CD1c-positive myeloid dendritic cell (primary cell): ENCODE data around the gene SPIN1.
A peak's percentile ranks its signal among the peaks of the same experiment; 100 is the strongest.
"Not testable (repeated sequence)": the region's sequence is repeated elsewhere in the genome, so short reads cannot be mapped to it uniquely, and the experiment has no call there.

Experiments used
- DNase-seq: peaks from one replicate; pipeline ENCODE4 v3.0.0-alpha.2; 2016; ENCODE audit errors: extremely low spot score

SPIN1 gene

DNA sequence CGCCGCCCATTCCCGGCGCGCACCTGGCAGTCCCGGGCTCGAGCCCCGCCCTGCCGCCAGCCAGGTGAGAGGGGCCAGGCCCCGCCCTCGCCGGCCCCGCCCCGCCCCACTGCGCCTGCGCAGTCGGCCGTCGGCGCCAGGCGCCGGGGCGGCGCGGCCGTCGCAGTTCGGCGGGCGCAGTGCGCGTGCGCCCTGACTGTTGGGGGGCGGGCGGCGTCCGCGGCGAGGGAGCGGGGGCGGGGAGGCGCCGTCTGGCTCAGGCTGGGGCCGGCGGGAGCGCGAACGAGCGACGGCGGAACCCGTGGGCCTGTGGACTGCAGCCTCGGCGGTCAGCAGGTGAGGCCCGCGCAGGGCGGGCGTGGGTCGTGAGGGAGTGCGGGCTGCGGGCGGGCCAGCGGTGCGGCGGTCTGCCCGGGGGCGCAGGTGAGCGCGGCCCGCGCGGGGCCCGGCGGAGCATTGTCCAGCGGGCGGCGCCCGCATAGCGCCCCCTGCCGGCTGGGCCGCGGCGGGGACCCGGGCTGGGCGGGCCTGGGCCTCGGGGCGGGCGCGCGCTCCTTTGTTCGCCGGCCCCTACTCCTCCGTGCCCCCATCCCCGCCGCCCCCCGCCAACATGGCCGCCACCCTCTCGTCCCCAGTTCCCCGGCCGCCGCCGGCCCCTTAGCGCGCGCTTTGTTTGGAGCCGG, at the start of gene SPIN1:
SPIN1 (plus strand) TSS at position 242 of the 683 bp plus-strand sequence. CDS start 38,096 bp downstream, outside the sequence.
- DNase-seq: peak; percentile 95

DNA sequence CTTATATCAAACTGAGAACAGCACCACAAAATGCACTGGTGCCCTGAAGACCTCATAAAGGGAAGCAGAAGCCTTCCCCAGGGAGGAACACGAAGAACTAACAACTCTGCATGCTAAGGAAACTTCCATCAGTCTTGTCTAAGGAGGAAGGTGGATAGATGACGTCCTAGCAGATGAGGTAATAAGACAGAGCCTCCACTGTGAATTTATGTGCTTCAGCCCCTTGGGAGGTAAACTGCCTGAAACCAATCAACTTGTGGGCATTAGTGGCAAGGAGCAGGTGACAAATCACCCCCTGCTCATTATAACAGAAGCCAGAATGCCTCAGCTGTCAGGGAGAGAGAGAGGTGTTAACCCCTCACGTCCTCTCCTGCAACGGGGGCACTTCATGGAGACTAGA, 48.9 kb upstream of the SPIN1 start:
- DNase-seq: peak; percentile 17

DNA sequence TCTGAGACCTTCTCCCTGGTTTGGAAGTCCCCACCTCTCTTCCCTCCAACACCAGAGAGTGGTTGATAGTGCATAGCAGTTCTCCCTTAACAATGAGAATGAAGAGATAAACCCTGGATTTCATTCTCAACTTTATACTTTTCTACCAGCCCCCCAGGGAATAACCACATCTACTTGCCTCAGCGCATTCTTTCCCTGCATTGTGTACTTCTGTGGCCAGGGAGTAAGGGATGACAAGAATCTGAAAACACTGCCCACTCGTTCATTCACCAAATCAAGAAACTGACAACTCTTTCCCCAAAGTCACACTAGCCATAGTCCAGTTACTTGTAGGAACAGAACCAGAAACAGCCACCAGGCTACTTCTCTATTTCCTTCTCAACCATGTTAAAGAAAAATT, 46.0 kb upstream of the SPIN1 start:
- no peak for DNase-seq

DNA sequence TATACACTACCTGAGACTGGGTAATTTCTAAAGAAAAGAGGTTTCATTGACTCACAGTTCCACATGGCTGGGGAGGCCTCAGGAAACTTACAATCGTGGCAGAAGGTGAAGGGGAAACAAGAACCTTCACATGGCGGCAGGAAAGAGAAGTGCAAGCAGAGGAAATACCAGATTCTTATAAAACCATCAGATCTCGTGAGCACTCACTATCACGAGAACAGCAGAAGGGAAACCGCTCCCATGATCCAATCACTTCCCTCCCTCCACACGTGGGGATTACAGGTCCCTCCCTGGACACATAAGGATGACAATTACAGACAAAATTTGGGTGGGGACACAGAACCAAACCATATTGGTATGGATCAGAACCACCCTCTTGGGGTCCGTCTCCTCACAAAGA, 44.2 kb upstream of the SPIN1 start:
- no peak for DNase-seq

DNA sequence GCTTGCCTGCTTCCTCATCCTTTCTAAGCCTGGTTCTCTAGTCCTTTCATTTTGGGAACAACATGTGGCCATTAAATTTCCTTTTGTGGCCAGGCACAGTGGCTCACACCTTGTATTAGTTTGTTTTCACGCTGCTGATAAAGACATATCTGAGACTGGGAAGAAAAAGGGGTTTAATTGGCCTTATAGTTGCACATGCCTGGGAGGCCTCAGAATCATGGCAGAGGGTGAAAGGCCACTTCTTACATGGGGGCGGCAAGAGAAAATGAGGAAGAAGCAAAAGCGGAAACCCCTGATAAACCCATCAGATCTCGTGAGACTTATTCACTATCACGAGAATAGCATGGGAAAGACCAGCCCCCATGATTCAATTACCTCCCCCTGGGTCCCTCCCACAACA, 37.9 kb upstream of the SPIN1 start:
- not testable (repeated sequence) for DNase-seq

- no peak for DNase-seq
These were observed 33.1 kb upstream of the SPIN1 start for GRCh38 chr9:88355166-88355565.

DNA sequence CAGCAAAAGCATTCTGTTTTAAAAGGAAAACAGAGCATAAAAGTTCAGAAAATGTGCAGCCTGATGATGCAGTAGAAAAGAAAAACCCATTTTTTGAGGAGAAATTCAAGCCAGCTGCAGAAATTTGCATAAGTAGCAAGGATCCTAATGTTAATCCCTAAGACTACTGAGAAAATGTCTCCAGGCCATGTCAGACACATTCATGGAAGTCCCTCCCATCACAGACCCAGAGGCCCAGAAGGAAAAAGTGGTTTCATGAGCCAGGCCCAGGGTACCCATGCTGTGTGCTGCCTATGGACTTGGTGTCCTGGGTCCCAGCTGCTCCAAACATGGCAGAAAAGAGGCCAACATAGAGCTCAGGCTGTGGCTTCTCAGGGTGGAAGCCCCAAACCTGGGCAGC, 31.0 kb upstream of the SPIN1 start:
- not testable (repeated sequence) for DNase-seq

- no peak for DNase-seq
These were observed 29.5 kb upstream of the SPIN1 start for GRCh38 chr9:88358723-88359122.

GRCh38 chr9:88359974-88360373, 28.3 kb upstream of the SPIN1 start:
- no peak for DNase-seq

DNA sequence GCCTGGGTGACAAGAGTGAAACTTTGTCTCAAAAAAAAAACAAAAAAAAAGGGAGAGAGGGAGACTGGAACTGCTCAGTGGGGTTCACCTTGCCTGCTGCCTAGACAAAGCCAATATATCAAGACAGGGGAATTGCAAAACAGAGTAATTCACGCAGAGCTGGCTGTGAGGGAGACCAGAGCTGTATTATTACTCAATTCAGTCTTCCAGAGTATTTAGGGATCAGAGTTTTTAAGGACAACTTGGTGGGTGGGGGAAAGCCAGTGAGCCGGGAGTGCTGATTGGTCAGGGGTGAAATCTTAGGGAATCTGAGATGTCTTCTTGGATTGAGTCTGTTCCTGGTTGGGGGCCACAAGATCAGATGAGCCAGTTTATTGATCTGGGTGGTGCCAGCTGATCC, 25.6 kb upstream of the SPIN1 start:
- DNase-seq: no peak

- DNase-seq: no peak
These were observed 24.6 kb upstream of the SPIN1 start for GRCh38 chr9:88363661-88364060.

DNA sequence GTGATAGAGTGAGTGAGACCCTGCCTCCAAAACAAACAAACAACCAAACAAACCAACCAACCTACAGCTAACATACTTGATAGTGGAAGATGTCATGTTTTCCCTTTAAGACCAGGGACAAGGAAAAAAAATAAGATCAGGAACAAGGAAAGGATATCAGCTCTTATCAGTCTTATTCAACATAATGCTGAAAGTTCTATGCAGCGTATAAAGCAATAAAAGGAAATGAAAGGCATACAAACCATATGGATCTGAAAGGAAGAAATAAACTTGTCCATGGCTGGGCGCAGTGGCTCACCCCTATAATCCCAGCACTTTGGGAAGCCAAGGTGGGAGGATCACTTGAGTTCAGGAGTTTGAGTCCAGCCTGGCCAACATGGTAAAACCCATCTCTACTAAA, 23.5 kb upstream of the SPIN1 start:
- no peak for DNase-seq

GRCh38 chr9:88370346-88370745, 17.9 kb upstream of the SPIN1 start:
- DNase-seq: no peak

DNA sequence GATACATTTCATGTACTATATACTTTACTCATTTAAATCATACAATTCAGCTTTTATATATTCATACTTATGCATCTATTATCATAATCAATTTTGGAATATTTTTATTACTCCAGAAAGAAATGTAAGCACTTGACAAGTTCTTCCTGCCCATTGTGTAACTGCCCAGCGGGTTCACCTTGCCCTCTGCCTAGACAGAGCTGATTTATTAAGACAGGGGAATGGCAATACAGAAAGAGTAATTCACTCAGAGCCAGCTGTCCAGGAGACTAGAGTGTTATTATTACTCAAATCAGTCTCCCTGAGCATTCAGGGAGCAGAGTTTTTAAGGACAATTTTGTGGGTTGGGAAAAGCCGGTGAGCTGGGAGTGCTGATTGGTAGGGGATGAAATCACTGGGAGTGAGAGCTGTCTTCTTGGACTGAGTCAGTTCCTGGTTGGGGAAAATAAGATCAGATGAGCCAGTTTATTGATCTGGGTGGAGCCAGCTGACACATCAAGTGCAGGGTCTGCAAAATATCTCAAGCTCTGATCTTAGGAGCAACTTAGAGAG, 16.1 kb upstream of the SPIN1 start:
- DNase-seq: no peak

DNA sequence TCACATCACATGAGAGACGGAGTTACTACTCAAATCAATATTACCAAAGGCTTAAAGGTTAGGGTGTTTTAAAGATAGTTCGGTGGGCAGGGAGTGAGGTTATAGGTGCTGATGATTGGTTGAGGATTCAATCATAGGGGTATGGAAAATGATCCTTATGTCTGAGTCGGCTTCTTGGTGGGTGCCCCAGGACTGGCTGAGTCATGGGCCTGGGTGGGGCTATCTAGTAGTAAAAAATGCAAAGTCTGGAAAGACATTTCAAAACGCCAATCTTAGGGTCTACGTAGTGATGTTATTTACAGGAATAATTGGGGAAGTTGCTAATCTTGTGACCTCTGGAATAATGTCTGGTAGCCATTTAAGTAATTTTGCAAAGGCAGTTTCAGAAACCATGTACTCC, 15.2 kb upstream of the SPIN1 start:
- DNase-seq: no peak

- DNase-seq: no peak
These were observed 9.9 kb upstream of the SPIN1 start for GRCh38 chr9:88378317-88378716.

GRCh38 chr9:88379352-88379751, 8.9 kb upstream of the SPIN1 start:
- no peak for DNase-seq

DNA sequence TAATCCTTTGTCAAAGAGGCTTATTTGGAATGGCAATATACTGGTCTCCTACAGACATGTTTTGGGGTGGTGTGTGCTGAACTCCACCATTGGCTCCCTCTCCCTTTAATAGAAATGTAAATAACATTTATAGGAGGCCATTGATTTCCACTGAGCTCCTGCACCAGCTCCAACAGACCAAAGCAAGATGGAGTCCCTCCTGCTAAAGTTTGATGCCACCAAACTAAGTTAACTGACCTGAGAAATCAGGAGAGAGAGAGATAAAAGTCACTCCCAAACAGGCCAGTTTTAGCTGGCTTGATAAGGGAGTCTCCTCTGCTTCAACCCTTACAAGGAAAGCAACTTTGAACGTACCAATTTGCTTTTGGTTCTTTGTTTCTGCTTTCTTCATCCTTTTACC, 8.1 kb upstream of the SPIN1 start:
- DNase-seq: no peak

DNA sequence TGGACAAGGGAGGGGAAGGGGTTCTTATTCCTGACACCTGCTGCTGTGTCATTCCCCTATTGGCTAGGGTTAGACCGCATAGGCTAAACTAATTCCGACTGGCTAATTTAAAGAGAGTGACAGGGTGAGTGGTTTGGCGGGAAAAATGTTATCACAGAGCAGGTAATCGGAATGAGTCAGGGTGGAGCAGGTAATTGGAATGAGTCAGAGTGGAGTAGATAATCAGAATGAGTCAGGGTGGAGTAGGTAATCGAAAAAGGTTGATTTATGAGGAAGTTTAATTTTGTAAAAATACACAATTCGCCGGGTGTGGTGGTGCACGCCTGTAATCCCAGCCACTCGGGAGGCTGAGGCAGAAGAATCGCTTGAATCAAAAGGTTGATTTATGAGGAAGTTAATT, 6.9 kb upstream of the SPIN1 start:
- DNase-seq: not testable (repeated sequence)

DNA sequence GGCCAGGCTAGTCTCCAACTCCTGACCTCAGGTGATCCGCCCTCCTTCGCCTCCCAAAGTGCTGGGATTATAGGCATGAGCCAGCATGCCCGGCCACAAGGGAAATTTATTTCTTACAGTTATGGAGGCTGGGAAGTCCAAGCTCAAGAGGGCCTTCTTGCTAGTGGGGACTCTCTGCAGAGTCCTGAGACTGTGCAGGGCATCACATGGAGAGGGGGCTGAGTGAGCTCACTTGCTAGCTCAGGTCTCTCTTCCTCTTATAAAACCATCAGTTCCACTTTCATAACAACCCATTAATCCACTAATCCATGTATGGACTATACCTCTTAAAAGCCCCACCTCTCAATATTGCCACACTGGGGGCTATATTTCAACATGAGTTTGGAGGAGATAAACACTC, 5.1 kb upstream of the SPIN1 start:
- DNase-seq: peak; percentile 11

- DNase-seq: not testable (repeated sequence)
These were observed 2.1 kb upstream of the SPIN1 start for GRCh38 chr9:88386137-88386536.

- DNase-seq: no peak
These were observed 1.1 kb upstream of the SPIN1 start for GRCh38 chr9:88387036-88387551.

DNA sequence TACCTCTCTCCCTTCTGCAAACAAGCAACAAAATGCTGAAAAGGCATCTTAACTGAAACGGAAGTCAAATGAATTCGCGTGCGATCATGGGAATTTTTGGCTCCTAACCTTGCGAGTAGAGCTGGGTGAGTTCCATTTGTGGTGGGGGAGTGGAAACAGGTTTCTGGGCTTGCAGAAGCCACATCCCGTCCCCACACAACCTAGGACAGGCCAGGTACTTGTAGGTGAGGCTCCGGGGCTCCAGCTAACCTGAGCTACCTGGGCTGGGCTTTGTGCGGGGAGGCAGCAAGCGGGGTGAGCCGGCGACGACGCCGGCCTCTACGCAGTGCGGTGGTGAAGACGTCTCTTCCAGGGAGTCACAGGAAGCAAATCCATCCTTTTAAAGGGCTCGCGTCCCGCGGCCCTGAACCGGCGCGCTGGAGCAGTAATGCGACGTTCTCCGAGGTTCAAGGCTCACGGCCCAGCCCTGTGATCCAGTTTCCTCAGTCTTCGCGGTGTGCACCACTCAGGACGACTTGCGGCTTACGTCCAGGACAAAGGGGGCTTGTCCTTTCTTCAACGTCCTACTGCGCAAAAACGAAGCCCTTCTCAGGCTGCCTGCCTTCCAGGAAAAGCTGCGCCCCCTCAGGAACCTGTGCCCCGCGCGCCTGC, 567 bp upstream of the SPIN1 start:
- peak; percentile 73 for DNase-seq
